CD4-positive, alpha-beta T cell treated with Interleukin-15 for 1 hour (primary cell): ENCODE data around the gene TUBB2B.
"Not testable (repeated sequence)": the region's sequence is repeated elsewhere in the genome, so short reads cannot be mapped to it uniquely, and the experiment has no call there.

Experiments
- DNase-seq: peaks from one replicate; pipeline ENCODE4 v3.0.0-alpha.2; 2020

TUBB2B gene

GRCh38 chr6:3209114-3210023 is 18.1 kb downstream of the TUBB2B start:
- DNase-seq, result no peak

GRCh38 chr6:3208775-3209113 is 18.7 kb downstream of the TUBB2B start:
- DNase-seq, result no peak

- DNase-seq, result no peak
Observed at GRCh38 chr6:3208098-3208774, 19.2 kb downstream of the TUBB2B start.

GRCh38 chr6:3206339-3207015 is 21.0 kb downstream of the TUBB2B start:
- no peak for DNase-seq

- DNase-seq, result no peak
Observed at GRCh38 chr6:3205913-3206312, 21.5 kb downstream of the TUBB2B start.

GRCh38 chr6:3204921-3205320 is 22.5 kb downstream of the TUBB2B start:
- no peak for DNase-seq

GRCh38 chr6:3202999-3203696 is 24.3 kb downstream of the TUBB2B start:
- DNase-seq, result no peak

GRCh38 chr6:3201388-3201787 is 26.1 kb downstream of the TUBB2B start:
- DNase-seq, result no peak

GRCh38 chr6:3200682-3201081 is 26.8 kb downstream of the TUBB2B start:
- no peak for DNase-seq

GRCh38 chr6:3199382-3199781 is 28.1 kb downstream of the TUBB2B start:
- DNase-seq, result no peak

- not testable (repeated sequence) for DNase-seq
Observed at GRCh38 chr6:3197734-3198133, 29.7 kb downstream of the TUBB2B start.

GRCh38 chr6:3196770-3197169 is 30.7 kb downstream of the TUBB2B start:
- DNase-seq, result no peak

GRCh38 chr6:3195695-3196497 is 31.6 kb downstream of the TUBB2B start:
- no peak for DNase-seq

- no peak for DNase-seq
Observed at GRCh38 chr6:3195420-3195694, 32.1 kb downstream of the TUBB2B start.

GRCh38 chr6:3194535-3195419 is 32.7 kb downstream of the TUBB2B start:
- DNase-seq, result no peak

GRCh38 chr6:3193102-3193849 is 34.2 kb downstream of the TUBB2B start:
- no peak for DNase-seq

GRCh38 chr6:3190779-3191178 is 36.7 kb downstream of the TUBB2B start:
- DNase-seq, result no peak

GRCh38 chr6:3190056-3190455 is 37.4 kb downstream of the TUBB2B start:
- DNase-seq, result no peak

GRCh38 chr6:3189192-3189591 is 38.3 kb downstream of the TUBB2B start:
- not testable (repeated sequence) for DNase-seq

- DNase-seq, result no peak
Observed at GRCh38 chr6:3188262-3188661, 39.2 kb downstream of the TUBB2B start.

- DNase-seq, result no peak
Observed at GRCh38 chr6:3186974-3187382, 40.5 kb downstream of the TUBB2B start.
